OCI-LY7 (cell line): ENCODE measurements around the gene PRLR. TPM values are rescaled to one million over a fixed set of nuclear protein-coding genes. Genes with fewer than 3 reads are reported as not detected.

Experiments
- BruUV-seq: library from RNA; stranded (reverse); fragments of 400-500 nt; replicated peaks from 2 replicates; lab custom pipeline; 2021; lab: Mats Ljungman, UMichigan
- CTCF ChIA-PET: fragments of 300-600 bp; sonication (Branson Sonifier 250); formaldehyde crosslinking; loops from one replicate; lab custom pipeline; 2022; ENCODE audit warnings: antibody characterized with exemption; ENCODE audit not compliant: unreplicated experiment; lab: Charles Lee
- POLR2A ChIA-PET: fragments of 300-600 bp; sonication (Branson Sonifier 250); formaldehyde crosslinking; loops from one replicate; lab custom pipeline; 2022; ENCODE audit warnings: antibody characterized with exemption; lab: Charles Lee
- DNase-seq: peaks from one replicate; pipeline ENCODE4 v3.0.0-alpha.2; 2015; ENCODE audit warnings: low spot score
- H2AFZ ChIP-seq: fragments of 200-600 bp; sonication (generic), shearing (Covaris generic); 2 replicates; pipeline ENCODE4 v1.6.1; 2014; ENCODE audit warnings: mild to moderate bottlenecking, antibody characterized with exemption, low read length, moderate library complexity
- H3K27ac ChIP-seq: fragments of 200-600 bp; sonication (generic); 2 replicates; pipeline ENCODE4 v1.5.1; 2014; ENCODE audit warnings: mixed run types, low read depth, mild to moderate bottlenecking, moderate library complexity, low read length, inconsistent platforms; ENCODE audit not compliant: poor library complexity, severe bottlenecking
- H3K36me3 ChIP-seq: fragments of 200-600 bp; sonication (generic); 2 replicates; pipeline ENCODE4 v1.6.1; 2014; ENCODE audit warnings: mild to moderate bottlenecking, antibody characterized with exemption, low read length, moderate library complexity, mixed read lengths; ENCODE audit not compliant: insufficient read depth
- H3K4me1 ChIP-seq: fragments of 200-600 bp; sonication (generic); 2 replicates; pipeline ENCODE4 v1.5.1; 2014; ENCODE audit warnings: mild to moderate bottlenecking, low read length; ENCODE audit not compliant: insufficient read depth, poor library complexity, severe bottlenecking
- H3K4me2 ChIP-seq: fragments of 200-600 bp; sonication (generic); 2 replicates; pipeline ENCODE4 v1.6.1; 2014; ENCODE audit warnings: mild to moderate bottlenecking, low read length
- H3K4me3 ChIP-seq: fragments of 200-600 bp; sonication (generic); 2 replicates; pipeline ENCODE4 v1.5.1; 2014; ENCODE audit warnings: mild to moderate bottlenecking, low read depth, low read length; ENCODE audit not compliant: poor library complexity, severe bottlenecking
- H3K79me2 ChIP-seq: fragments of 200-600 bp; sonication (generic); 2 replicates; pipeline ENCODE4 v1.6.1; 2016; ENCODE audit warnings: low read depth, mild to moderate bottlenecking, low read length, moderate library complexity, mixed read lengths; ENCODE audit not compliant: insufficient read depth
- H3K9me2 ChIP-seq: fragments of 200-600 bp; sonication (generic); 2 replicates; pipeline ENCODE4 v1.6.1; 2016; ENCODE audit warnings: mild to moderate bottlenecking, low read length, mixed read lengths; ENCODE audit not compliant: insufficient read depth
- H3K9me3 ChIP-seq: fragments of 200-600 bp; sonication (generic); 2 replicates; pipeline ENCODE4 v1.6.1; 2014; ENCODE audit warnings: mild to moderate bottlenecking, mixed run types, low read length, mixed read lengths
- H4K20me1 ChIP-seq: fragments of 200-600 bp; sonication (generic); 2 replicates; pipeline ENCODE4 v1.6.1; 2014; ENCODE audit warnings: mild to moderate bottlenecking, antibody characterized with exemption, low read length, moderate library complexity, mixed read lengths; ENCODE audit not compliant: insufficient read depth
- EZH2phosphoT487 ChIP-seq: fragments of 200-600 bp; sonication (generic); IDR thresholded peaks from 2 replicates; pipeline ENCODE4 v1.6.1; 2018; ENCODE audit warnings: low read depth, borderline replicate concordance, mild to moderate bottlenecking, mixed run types, antibody characterized with exemption, low read length, moderate library complexity, mixed read lengths
- intact Hi-C: fragments of 100-400 bp; cut with micrococcal nuclease; formaldehyde crosslinking; loops from one replicate; pipeline ENCODE4 v1.10.0; 2022; ENCODE audit not compliant: unreplicated experiment
- total RNA-seq, 2 experiments: library from RNA; depleted of rRNA in 1 of 2; stranded (reverse); fragments of >200 nt in 1 of 2; shearing (Covaris generic) in 1 of 2; gene quantifications; 2 replicates each; pipeline ENCODE4 v1.2.3, GENCODE V29; 2014 to 2022
- TF ChIP-seq, protein P1 (sequence below): fragments of 200-600 bp; sonication (generic); conservative IDR thresholded peaks from 2 replicates; pipeline ENCODE4 v1.5.1; 2014; ENCODE audit warnings: mild to moderate bottlenecking, antibody characterized with exemption, low read length, moderate library complexity, mixed read lengths

The PRLR gene
- total RNA-seq, 2 experiments from 2014 or later = not detected

DNA sequence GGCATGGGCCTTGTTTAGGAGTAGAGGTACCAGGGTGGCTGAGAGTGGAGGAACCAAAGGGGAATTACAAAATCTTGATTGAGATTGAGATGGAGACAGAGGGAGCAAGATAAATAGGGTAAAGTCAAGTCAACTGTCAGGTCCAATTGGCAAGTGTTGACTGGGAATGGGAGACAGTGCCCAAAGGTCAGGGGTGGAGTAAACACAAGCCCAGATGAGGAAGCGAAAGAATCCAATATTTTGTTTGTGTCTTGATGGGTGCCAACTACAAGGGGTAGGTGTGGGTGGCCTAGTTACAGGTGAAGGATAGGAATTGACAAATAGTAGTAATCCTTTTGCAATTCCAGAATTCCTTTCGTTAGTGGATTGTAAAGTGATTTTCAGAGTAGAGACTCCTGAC is 107.5 kb downstream of the PRLR start:
- no peaks in the 10 kb centered on the region for H3K79me2 ChIP-seq
- no peak for DNase-seq
- no peaks in the 10 kb centered on the region for H3K9me2 ChIP-seq
- no peak overlapping the region for H3K27ac ChIP-seq
- no TSS peak for BruUV-seq
- no peak overlapping the region for H3K4me3 ChIP-seq
- ChIA-PET POLR2A (no interaction called here), CTCF (no interaction called here)
- intact Hi-C loops = no loop called here
- no peaks in the 10 kb centered on the region for H4K20me1 ChIP-seq
- no peaks in the 10 kb centered on the region for H3K36me3 ChIP-seq
- no peak for TF ChIP-seq EZH2phosphoT487
- TF ChIP-seq, protein P1, sequence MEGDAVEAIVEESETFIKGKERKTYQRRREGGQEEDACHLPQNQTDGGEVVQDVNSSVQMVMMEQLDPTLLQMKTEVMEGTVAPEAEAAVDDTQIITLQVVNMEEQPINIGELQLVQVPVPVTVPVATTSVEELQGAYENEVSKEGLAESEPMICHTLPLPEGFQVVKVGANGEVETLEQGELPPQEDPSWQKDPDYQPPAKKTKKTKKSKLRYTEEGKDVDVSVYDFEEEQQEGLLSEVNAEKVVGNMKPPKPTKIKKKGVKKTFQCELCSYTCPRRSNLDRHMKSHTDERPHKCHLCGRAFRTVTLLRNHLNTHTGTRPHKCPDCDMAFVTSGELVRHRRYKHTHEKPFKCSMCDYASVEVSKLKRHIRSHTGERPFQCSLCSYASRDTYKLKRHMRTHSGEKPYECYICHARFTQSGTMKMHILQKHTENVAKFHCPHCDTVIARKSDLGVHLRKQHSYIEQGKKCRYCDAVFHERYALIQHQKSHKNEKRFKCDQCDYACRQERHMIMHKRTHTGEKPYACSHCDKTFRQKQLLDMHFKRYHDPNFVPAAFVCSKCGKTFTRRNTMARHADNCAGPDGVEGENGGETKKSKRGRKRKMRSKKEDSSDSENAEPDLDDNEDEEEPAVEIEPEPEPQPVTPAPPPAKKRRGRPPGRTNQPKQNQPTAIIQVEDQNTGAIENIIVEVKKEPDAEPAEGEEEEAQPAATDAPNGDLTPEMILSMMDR = no peak
- H3K9me3 ChIP-seq = no peaks in the 10 kb centered on the region
- no peak overlapping the region for H3K4me2 ChIP-seq
- no peak overlapping the region for H2AFZ ChIP-seq
- H3K4me1 ChIP-seq = no peaks in the 10 kb centered on the region

DNA sequence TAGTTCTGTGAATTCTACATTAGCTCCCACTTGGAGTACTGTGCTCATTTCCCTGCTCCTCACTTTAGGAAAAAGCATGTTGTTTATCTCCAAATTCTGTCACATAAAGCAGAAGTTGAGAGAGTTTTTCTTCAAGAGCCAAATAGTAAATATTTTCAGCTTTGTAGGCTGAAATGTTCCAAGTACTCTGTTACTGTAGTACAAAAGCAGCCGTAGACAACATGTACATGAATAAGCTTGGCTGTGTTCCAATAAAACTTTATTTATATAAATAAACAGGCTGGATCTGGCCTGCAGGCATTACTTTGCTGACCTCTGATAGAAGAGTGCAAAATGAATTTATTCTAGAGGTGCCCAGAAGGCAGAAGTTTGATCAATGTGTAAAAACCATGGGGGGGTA is 109.6 kb downstream of the PRLR start:
- H3K79me2 ChIP-seq = no peaks in the 10 kb centered on the region
- H3K4me3 ChIP-seq = no peak overlapping the region
- no peak overlapping the region for H3K27ac ChIP-seq
- CTCF ChIA-PET = no interaction called here
- no peak for TF ChIP-seq EZH2phosphoT487
- TF ChIP-seq, protein P1 = no peak
- H3K9me3 ChIP-seq = no peaks in the 10 kb centered on the region
- H2AFZ ChIP-seq = no peak overlapping the region
- DNase-seq = no peak
- intact Hi-C loops = no loop called here
- no TSS peak for BruUV-seq
- H3K36me3 ChIP-seq = no peaks in the 10 kb centered on the region
- no peaks in the 10 kb centered on the region for H3K9me2 ChIP-seq
- H4K20me1 ChIP-seq = no peaks in the 10 kb centered on the region
- no peak overlapping the region for H3K4me2 ChIP-seq
- H3K4me1 ChIP-seq = no peaks in the 10 kb centered on the region
- POLR2A ChIA-PET = no interaction called here

DNA sequence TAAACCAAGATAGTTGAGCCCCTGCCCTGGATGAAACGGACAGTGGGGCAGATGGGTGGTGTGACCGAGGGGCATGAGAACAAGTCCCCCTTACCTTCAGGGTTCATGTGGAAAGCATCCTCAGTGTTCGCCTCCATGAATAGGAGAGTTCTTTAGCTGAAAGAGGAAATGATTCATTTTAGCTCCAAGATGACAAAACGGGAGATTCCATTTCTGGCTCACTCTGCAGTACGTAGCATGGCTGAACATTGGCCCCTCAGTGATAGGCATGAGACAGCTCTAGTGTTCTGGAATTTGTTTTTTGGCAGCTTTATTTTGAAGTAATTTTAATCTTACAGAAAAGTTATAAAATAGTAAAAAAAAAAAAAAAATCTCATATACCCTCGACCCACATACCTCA is 112.3 kb downstream of the PRLR start:
- H3K79me2 ChIP-seq = no peaks in the 10 kb centered on the region
- DNase-seq = no peak
- no peaks in the 10 kb centered on the region for H3K4me1 ChIP-seq
- no peaks in the 10 kb centered on the region for H3K9me3 ChIP-seq
- no peak overlapping the region for H3K4me2 ChIP-seq
- no peak overlapping the region for H3K4me3 ChIP-seq
- ChIA-PET CTCF (no interaction called here), POLR2A (interaction anchor here (0.6 to 0.7 kb wide), 2 partner anchors 31 to 33 kb away, joined by 3 to 6 read pairs; no protein-coding TSS in a partner anchor)
- no peak overlapping the region for H3K27ac ChIP-seq
- no peaks in the 10 kb centered on the region for H4K20me1 ChIP-seq
- TF ChIP-seq, protein P1 = no peak
- no peak for TF ChIP-seq EZH2phosphoT487
- no peaks in the 10 kb centered on the region for H3K9me2 ChIP-seq
- no peak overlapping the region for H2AFZ ChIP-seq
- no TSS peak for BruUV-seq
- intact Hi-C loops = no loop called here
- no peaks in the 10 kb centered on the region for H3K36me3 ChIP-seq
